ENCODE data around the gene RUNX3.

DNA sequence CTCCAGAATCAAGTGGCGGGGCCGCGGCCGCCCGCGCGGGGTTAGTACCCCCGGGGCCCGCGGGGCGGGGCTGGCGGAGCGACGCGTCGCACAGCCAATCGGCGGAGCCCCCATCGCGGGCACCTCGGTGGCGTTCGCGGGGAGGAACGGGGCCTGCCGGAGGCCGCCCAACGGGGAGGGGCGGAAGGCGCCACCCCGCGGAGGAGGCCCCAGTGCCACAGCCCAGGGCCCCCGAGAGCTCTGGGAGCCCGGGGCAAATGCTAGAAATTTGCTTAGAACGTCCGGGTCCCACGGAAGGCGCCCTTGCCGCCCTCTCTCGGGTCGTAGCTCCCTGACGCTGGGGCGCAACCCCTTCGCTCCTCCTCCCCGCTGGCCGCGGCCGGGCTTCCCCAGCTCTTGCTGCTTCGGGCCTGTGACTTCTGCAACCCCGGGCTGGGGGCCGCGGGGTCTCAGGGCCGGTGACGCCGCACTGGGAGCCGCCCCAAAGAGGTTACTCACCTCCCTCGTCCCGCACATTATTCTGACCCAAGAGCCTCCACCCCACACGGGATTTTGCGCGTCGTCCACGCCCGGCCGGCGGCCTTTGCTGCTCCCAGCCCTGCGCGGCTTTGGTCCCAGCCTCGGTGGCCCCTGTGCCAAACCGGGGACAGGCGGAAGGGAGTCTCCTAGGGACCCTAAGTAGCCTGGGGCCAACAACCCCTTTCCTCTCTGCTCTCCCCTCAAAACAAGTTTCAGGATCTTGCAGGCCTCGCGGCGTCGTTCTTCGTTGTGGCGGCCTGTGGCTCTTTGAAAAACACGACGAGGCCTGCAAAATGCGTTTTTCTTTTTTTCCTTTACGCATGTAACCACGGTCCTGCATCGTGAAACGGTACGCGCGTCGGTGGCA, at the start of gene RUNX3:
- TF ChIP-seq POLR2A (IDR thresholded peaks at IDR 0.05) (no peak), CTCF (IDR thresholded peaks at IDR 0.05) (no peak)

Data from thyroid gland (tissue), 4 donors.